ENCODE data around the gene NDUFA3. TPM values are rescaled to one million over a fixed set of nuclear protein-coding genes. Genes with fewer than 3 reads are reported as not detected.
A peak's percentile ranks its signal among the peaks of the same experiment; 100 is the strongest.
"Not testable (repeated sequence)": the region's sequence is repeated elsewhere in the genome, so short reads cannot be mapped to it uniquely, and the experiment has no call there.

The NDUFA3 gene
- 13.0 and 193 TPM in 2 replicates for polyA plus RNA-seq (2014; cell fraction: cytosol; rRNA removed)
- polyA plus RNA-seq (2014; cell fraction: nucleus; rRNA removed) = 9.1 and 13.3 TPM in 2 replicates

GRCh38 chr19:54102421-54103169 is at the start of gene NDUFA3:
NDUFA3 (plus strand) TSS chr19:54102855; CDS start chr19:54102879, 24 bp downstream.
- peak; percentile 93 for DNase-seq (ENCODE audit: low spot score)

- no peak for DNase-seq (ENCODE audit: low spot score)
Measured at GRCh38 chr19:54062643-54063042, 40.0 kb upstream of the NDUFA3 start.

GRCh38 chr19:54063350-54064116 is 39.1 kb upstream of the NDUFA3 start, which contains the start of gene VSTM1:
VSTM1 (minus strand) TSS chr19:54063897; CDS start chr19:54063777, 120 bp downstream.
- no peak for DNase-seq (ENCODE audit: low spot score)

- DNase-seq (ENCODE audit: low spot score) = no peak
Measured at GRCh38 chr19:54069470-54069869, 33.2 kb upstream of the NDUFA3 start.

GRCh38 chr19:54073829-54074228 is 28.8 kb upstream of the NDUFA3 start:
- no peak for DNase-seq (ENCODE audit: low spot score)

- DNase-seq (ENCODE audit: low spot score) = no peak
Measured at GRCh38 chr19:54074851-54075250, 27.8 kb upstream of the NDUFA3 start.

- no peak for DNase-seq (ENCODE audit: low spot score)
Measured at GRCh38 chr19:54077334-54077733, 25.3 kb upstream of the NDUFA3 start.

- DNase-seq (ENCODE audit: low spot score) = no peak
Measured at GRCh38 chr19:54081032-54081431, 21.6 kb upstream of the NDUFA3 start, which contains the start of gene TARM1. TARM1 (minus strand) TSS chr19:54081365; CDS start chr19:54081340, 25 bp downstream.

GRCh38 chr19:54084410-54084809 is 18.2 kb upstream of the NDUFA3 start:
- no peak for DNase-seq (ENCODE audit: low spot score)

- no peak for DNase-seq (ENCODE audit: low spot score)
Measured at GRCh38 chr19:54094426-54095000, 8.1 kb upstream of the NDUFA3 start.

- DNase-seq (ENCODE audit: low spot score) = no peak
Measured at GRCh38 chr19:54095136-54095858, 7.4 kb upstream of the NDUFA3 start.

GRCh38 chr19:54095859-54096616 is 6.6 kb upstream of the NDUFA3 start:
- not testable (repeated sequence) for DNase-seq (ENCODE audit: low spot score)

GRCh38 chr19:54096617-54097106 is 6.0 kb upstream of the NDUFA3 start:
- DNase-seq (ENCODE audit: low spot score) = no peak

- no peak for DNase-seq (ENCODE audit: low spot score)
Measured at GRCh38 chr19:54099190-54099902, 3.3 kb upstream of the NDUFA3 start.

GRCh38 chr19:54099903-54100255 is 2.8 kb upstream of the NDUFA3 start:
- DNase-seq (ENCODE audit: low spot score) = not testable (repeated sequence)

- no peak for DNase-seq (ENCODE audit: low spot score)
Measured at GRCh38 chr19:54100561-54100960, 2.1 kb upstream of the NDUFA3 start, which contains the start of gene OSCAR. OSCAR (minus strand) TSS chr19:54100803; CDS start chr19:54100792, 11 bp downstream.

- no peak for DNase-seq (ENCODE audit: low spot score)
Measured at GRCh38 chr19:54104998-54105715, 2.5 kb downstream of the NDUFA3 start.

- DNase-seq (ENCODE audit: low spot score) = no peak
Measured at GRCh38 chr19:54105796-54106195, 3.1 kb downstream of the NDUFA3 start.

GRCh38 chr19:54106716-54107115 is 4.1 kb downstream of the NDUFA3 start:
- no peak for DNase-seq (ENCODE audit: low spot score)
